GM08714 (cell line): ENCODE measurements around the gene ZCCHC2.

Experiments used
- H3K4me3 ChIP-seq: fragments of 200-500 bp; sonication (Bioruptor generic); 2 replicates; pipeline ENCODE4 v1.5.1; 2014; ENCODE audit warnings: mild to moderate bottlenecking, low read length, inconsistent platforms
- ZNF274 ChIP-seq: IDR thresholded peaks from 2 replicates; pipeline ENCODE4 v1.6.1; 2012; ENCODE audit warnings: mild to moderate bottlenecking, low read depth, low read length

The ZCCHC2 gene

GRCh38 chr18:62590799-62591590, 68.2 kb downstream of the ZCCHC2 start:
- TF ChIP-seq ZNF274, result no peak
- H3K4me3 ChIP-seq, result no peak overlapping the region

- peak overlapping the region; percentile 43; the same call in 1 of the 2 replicates for H3K4me3 ChIP-seq
- TF ChIP-seq ZNF274, result no peak
Observed at GRCh38 chr18:62596145-62597005, 73.5 kb downstream of the ZCCHC2 start.

- TF ChIP-seq ZNF274, result no peak
- no peak overlapping the region for H3K4me3 ChIP-seq
Observed at GRCh38 chr18:62601871-62602270, 79.0 kb downstream of the ZCCHC2 start.

- H3K4me3 ChIP-seq, result no peak overlapping the region
- TF ChIP-seq ZNF274, result no peak
Observed at GRCh38 chr18:62602706-62603105, 79.9 kb downstream of the ZCCHC2 start.

GRCh38 chr18:62603211-62603610, 80.4 kb downstream of the ZCCHC2 start:
- no peak overlapping the region for H3K4me3 ChIP-seq
- TF ChIP-seq ZNF274, result no peak

- no peak overlapping the region for H3K4me3 ChIP-seq
Observed at GRCh38 chr18:62603979-62604378, 81.2 kb downstream of the ZCCHC2 start.

GRCh38 chr18:62605685-62606084, 82.9 kb downstream of the ZCCHC2 start:
- H3K4me3 ChIP-seq, result no peak overlapping the region
- TF ChIP-seq ZNF274, result no peak

More at GRCh38 chr18:62603979-62604378, 81.2 kb downstream of the ZCCHC2 start:
- no peak for TF ChIP-seq ZNF274

- TF ChIP-seq ZNF274, result no peak
Observed at GRCh38 chr18:62606106-62606505, 83.3 kb downstream of the ZCCHC2 start.

GRCh38 chr18:62607302-62607701, 84.5 kb downstream of the ZCCHC2 start:
- TF ChIP-seq ZNF274, result no peak
- H3K4me3 ChIP-seq, result no peak overlapping the region

More at GRCh38 chr18:62606106-62606505, 83.3 kb downstream of the ZCCHC2 start:
- H3K4me3 ChIP-seq, result no peak overlapping the region

- H3K4me3 ChIP-seq, result no peak overlapping the region
- TF ChIP-seq ZNF274, result no peak
Observed at GRCh38 chr18:62607708-62608428, 85.0 kb downstream of the ZCCHC2 start.

- no peak overlapping the region for H3K4me3 ChIP-seq
- TF ChIP-seq ZNF274, result no peak
Observed at GRCh38 chr18:62609764-62610163, 86.9 kb downstream of the ZCCHC2 start.

GRCh38 chr18:62610351-62610700, 87.5 kb downstream of the ZCCHC2 start:
- TF ChIP-seq ZNF274, result no peak
- H3K4me3 ChIP-seq, result no peak overlapping the region

- H3K4me3 ChIP-seq, result no peak overlapping the region
- no peak for TF ChIP-seq ZNF274
Observed at GRCh38 chr18:62610701-62611411, 88.0 kb downstream of the ZCCHC2 start.
